ENCODE results near the gene SLAMF7. TPM values are rescaled to one million over a fixed set of nuclear protein-coding genes. Genes with fewer than 3 reads are reported as not detected.
"Not testable (repeated sequence)": the region's sequence is repeated elsewhere in the genome, so short reads cannot be mapped to it uniquely, and the experiment has no call there.

SLAMF7 gene
- total RNA-seq, 3 donors from 2014 or later, result 0.48 to 5.7 (median 3.3) TPM

GRCh38 chr1:160726498-160727315 is 12.3 kb upstream of the SLAMF7 start:
- no peaks in the 10 kb centered on the region for H3K27me3 ChIP-seq
- intact Hi-C loops (cut with DNase I; ENCODE audit: low total_unique reads), result loop anchor here (10.0 kb wide), 1 partner anchor 388 kb away; the partner anchor contains the start of genes NIT1 and PFDN2
- H3K9me3 ChIP-seq, result no peaks in the 10 kb centered on the region
- no peaks in the 10 kb centered on the region for H3K36me3 ChIP-seq
- peak overlapping the region in 1 of 2 donors; percentile 30 for H3K27ac ChIP-seq
- H3K4me3 ChIP-seq, result no peak overlapping the region
- TF ChIP-seq POLR2AphosphoS5 (IDR thresholded peaks at IDR 0.05) (no peak), POLR2A (IDR thresholded peaks at IDR 0.05) (no peak), CTCF (IDR thresholded peaks at IDR 0.05) (peak in 2 of 3 donors; percentile 67 to 72)
- H3K4me1 ChIP-seq, result peaks cover 0 to 7% of the 10 kb centered on the region in 2 donors
- DNase-seq (ENCODE audit: low spot score in 2 of 2), result peak in 1 of 2 donors; percentile 45

- Histone ChIP-seq H3K36me3 (no peaks in the 10 kb centered on the region), H3K9me3 (no peaks in the 10 kb centered on the region), H3K4me1 (peaks cover 0 to 7% of the 10 kb centered on the region in 2 donors), H3K4me3 (no peak overlapping the region), H3K27me3 (no peaks in the 10 kb centered on the region), H3K27ac (no peak overlapping the region)
- no peak for TF ChIP-seq POLR2A (IDR thresholded peaks at IDR 0.05)
- TF ChIP-seq CTCF (IDR thresholded peaks at IDR 0.05), result no peak
- no peak for TF ChIP-seq POLR2AphosphoS5 (IDR thresholded peaks at IDR 0.05)
- no peak for DNase-seq (ENCODE audit: low spot score in 2 of 2)
- intact Hi-C loops (cut with DNase I; ENCODE audit: low total_unique reads), result loop anchor here (10.0 kb wide), 1 partner anchor 388 kb away; the partner anchor contains the start of genes NIT1 and PFDN2
These were observed 11.8 kb upstream of the SLAMF7 start for GRCh38 chr1:160727316-160727640.

GRCh38 chr1:160731564-160731963 is 7.5 kb upstream of the SLAMF7 start:
- H3K4me3 ChIP-seq; H3K4me1 ChIP-seq; DNase-seq (ENCODE audit: low spot score in 2 of 2); H3K27me3 ChIP-seq; intact Hi-C loops (cut with DNase I; ENCODE audit: low total_unique reads); H3K9me3 ChIP-seq; H3K36me3 ChIP-seq; H3K27ac ChIP-seq: not testable (repeated sequence)

GRCh38 chr1:160731990-160732389 is 7.1 kb upstream of the SLAMF7 start:
- no peak for TF ChIP-seq POLR2AphosphoS5 (IDR thresholded peaks at IDR 0.05)
- no peak for TF ChIP-seq POLR2A (IDR thresholded peaks at IDR 0.05)
- no peak for TF ChIP-seq CTCF (IDR thresholded peaks at IDR 0.05)
- H3K27me3 ChIP-seq, result no peaks in the 10 kb centered on the region
- no peaks in the 10 kb centered on the region for H3K4me1 ChIP-seq
- H3K27ac ChIP-seq, result no peak overlapping the region
- peaks cover 0 to under 1% of the 10 kb centered on the region in 2 donors for H3K9me3 ChIP-seq
- H3K4me3 ChIP-seq, result no peak overlapping the region
- H3K36me3 ChIP-seq, result no peaks in the 10 kb centered on the region
- DNase-seq (ENCODE audit: low spot score in 2 of 2), result no peak
- intact Hi-C loops (cut with DNase I; ENCODE audit: low total_unique reads), result no loop called here

- no peaks in the 10 kb centered on the region for H3K27me3 ChIP-seq
- intact Hi-C loops (cut with DNase I; ENCODE audit: low total_unique reads), result no loop called here
- peaks cover 0 to 7% of the 10 kb centered on the region in 2 donors for H3K9me3 ChIP-seq
- no peaks in the 10 kb centered on the region for H3K36me3 ChIP-seq
- no peak overlapping the region for H3K4me3 ChIP-seq
- TF ChIP-seq CTCF (IDR thresholded peaks at IDR 0.05) (no peak), POLR2A (IDR thresholded peaks at IDR 0.05) (no peak), POLR2AphosphoS5 (IDR thresholded peaks at IDR 0.05) (no peak)
- DNase-seq (ENCODE audit: low spot score in 2 of 2), result no peak
- no peak overlapping the region for H3K27ac ChIP-seq
- H3K4me1 ChIP-seq, result no peaks in the 10 kb centered on the region
These were observed 5.1 kb upstream of the SLAMF7 start for GRCh38 chr1:160733898-160734297.

Data from breast epithelium (tissue), 4 donors.